Mesangial cell (primary cell): Measurements from ENCODE around the gene DUOXA1. TPM values are rescaled to one million over a fixed set of nuclear protein-coding genes. Genes with fewer than 3 reads are reported as not detected.

ENCODE experiments used
- total RNA-seq: library from RNA; depleted of rRNA; stranded (reverse); fragments of >200 nt; gene quantifications from 2 replicates; pipeline ENCODE4 v1.2.3, GENCODE V29; 2015

The DUOXA1 gene, protein sequence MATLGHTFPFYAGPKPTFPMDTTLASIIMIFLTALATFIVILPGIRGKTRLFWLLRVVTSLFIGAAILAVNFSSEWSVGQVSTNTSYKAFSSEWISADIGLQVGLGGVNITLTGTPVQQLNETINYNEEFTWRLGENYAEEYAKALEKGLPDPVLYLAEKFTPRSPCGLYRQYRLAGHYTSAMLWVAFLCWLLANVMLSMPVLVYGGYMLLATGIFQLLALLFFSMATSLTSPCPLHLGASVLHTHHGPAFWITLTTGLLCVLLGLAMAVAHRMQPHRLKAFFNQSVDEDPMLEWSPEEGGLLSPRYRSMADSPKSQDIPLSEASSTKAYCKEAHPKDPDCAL
- total RNA-seq, result not detected in 2 replicates

DNA sequence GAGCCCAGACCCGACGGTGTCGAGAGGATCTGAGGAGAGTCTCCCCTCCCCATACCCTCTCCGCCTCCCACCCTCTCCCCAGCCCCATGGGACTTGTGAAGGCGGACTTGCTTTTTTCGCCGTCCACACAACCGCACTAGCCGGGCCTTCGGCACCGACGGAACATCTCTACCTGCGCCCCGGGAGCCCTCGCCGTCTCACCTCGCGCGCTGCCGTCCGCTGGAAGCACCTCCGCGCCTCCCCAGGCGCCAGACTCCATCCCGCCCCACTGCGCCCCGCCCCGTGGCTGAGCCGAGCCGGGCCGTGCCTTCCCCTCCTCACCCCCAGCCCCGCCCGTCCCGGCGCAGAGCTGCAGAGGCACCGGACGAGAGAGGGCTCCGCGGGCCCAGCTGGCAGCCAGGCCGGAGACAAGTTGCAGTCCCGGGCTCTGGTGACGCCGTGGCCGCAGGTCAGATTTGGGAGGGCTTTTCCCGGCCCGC, at the start of gene DUOXA1, which contains the start of gene DUOX1:
DUOXA1 (minus strand) TSS at position 229 of the 479 bp plus-strand sequence. CDS start 6,865 bp downstream, outside the sequence.
DUOX1 (plus strand) TSS at position 344 of the 479 bp plus-strand sequence. CDS start 1,973 bp downstream, outside the sequence.

GRCh38 chr15:45114076-45114750, 15.5 kb downstream of the DUOXA1 start, which contains the start of the genes DUOX2 and DUOXA2:
Gene DUOX2 (minus strand): TSS chr15:45114172. CDS start chr15:45113411, 761 bp downstream.
Gene DUOXA2 (plus strand): TSS chr15:45114326. CDS start chr15:45114606, 280 bp downstream.

Other genes with a start within 250 kb of the DUOXA1 start
- not detected in 2 replicates for gene TERB2, start 173.2 kb downstream of the DUOXA1 start, total RNA-seq
- 19.3 and 28.4 TPM in 2 replicates for gene SORD, start 106.7 kb downstream of the DUOXA1 start, total RNA-seq
- not detected in 2 replicates for gene DUOX2, start 15.7 kb downstream of the DUOXA1 start, total RNA-seq
- gene DUOXA2, start 15.6 kb downstream of the DUOXA1 start, total RNA-seq, result not detected in 2 replicates
- gene DUOX1, start 115 bp upstream of the DUOXA1 start, total RNA-seq, result 0.51 TPM in 1 of 2 replicates, not detected in the other
- gene SHF, start 58.1 kb upstream of the DUOXA1 start, total RNA-seq, result 3.3 and 7.1 TPM in 2 replicates
- not detected in 2 replicates for gene SLC28A2, start 122.4 kb upstream of the DUOXA1 start, total RNA-seq
- 2.1 and 3.2 TPM in 2 replicates for gene GATM, start 248.7 kb upstream of the DUOXA1 start, total RNA-seq